GM10266 (cell line): ENCODE measurements around the gene MFRP.
"Not testable (repeated sequence)": the region's sequence is repeated elsewhere in the genome, so short reads cannot be mapped to it uniquely, and the experiment has no call there.

Source experiments
- DNase-seq: peaks from one replicate; pipeline ENCODE4 v3.0.0; 2012; ENCODE audit errors: extremely low spot score
- CTCF ChIP-seq: IDR thresholded peaks from 2 replicates; pipeline ENCODE4 v1.5.1; 2012; ENCODE audit warnings: mild to moderate bottlenecking, low read depth; ENCODE audit not compliant: control insufficient read depth, insufficient read depth; ENCODE audit errors: missing control alignments

The MFRP gene

GRCh38 chr11:119346605-119347004 lies at the start of gene MFRP:
MFRP (minus strand) TSS chr11:119346705; CDS start chr11:119346513, 192 bp downstream.
- no peak for TF ChIP-seq CTCF
- DNase-seq = no peak

DNA sequence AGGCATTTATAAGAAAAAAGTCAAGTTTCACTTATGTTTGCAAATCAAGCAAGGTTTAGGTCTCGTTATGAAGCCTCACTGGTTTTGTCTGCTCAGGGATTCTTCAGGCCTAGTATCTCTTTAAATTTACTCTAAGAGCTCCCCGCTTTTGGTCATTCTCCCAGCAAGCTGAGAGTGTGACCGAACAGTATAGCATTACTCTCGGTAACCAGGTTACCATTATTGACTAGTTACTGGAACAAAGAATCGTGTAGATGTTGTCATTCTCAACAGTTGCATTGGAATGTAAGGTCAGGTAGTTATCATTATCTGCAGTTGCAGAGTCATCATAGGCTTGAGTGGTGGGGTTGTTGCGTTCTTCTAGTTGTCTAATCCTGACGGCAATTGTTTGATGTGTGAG lies 44.8 kb upstream of the MFRP start:
- DNase-seq = no peak
- TF ChIP-seq CTCF = no peak

DNA sequence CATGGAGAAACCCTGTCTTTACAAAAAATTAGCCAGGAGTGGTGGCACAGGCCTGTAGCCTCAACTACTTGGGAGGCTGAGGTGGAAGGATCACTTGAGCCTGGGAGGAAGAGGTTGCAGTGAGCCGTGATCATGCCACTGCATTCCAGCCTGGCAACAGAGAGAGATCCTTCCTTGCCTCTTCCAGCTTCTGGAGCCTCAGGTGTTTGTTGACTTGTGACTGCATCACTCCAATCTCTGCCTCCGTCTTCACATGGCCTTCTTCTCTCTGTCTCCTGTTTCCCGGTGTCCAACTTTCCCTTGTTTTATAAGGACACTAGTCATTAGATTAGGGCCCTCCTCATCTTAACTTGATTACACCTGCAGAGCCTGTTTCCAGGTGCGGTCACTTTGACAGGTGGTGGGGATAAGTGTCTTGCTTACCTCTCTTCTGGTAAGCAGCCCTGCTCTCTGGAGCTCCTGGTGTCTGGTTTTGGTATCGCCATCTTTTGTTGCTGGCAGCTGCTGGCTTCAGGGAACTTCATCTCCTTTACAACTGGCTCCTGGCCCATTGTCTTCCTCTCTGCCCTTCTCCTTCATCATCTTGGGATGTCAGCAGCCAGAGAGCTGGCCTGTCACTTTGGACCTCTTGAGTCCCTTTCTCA lies 43.2 kb upstream of the MFRP start:
- DNase-seq = peak; percentile 32
- no peak for TF ChIP-seq CTCF

GRCh38 chr11:119388103-119388502 lies 41.6 kb upstream of the MFRP start:
- TF ChIP-seq CTCF = no peak
- DNase-seq = peak; percentile 5

DNA sequence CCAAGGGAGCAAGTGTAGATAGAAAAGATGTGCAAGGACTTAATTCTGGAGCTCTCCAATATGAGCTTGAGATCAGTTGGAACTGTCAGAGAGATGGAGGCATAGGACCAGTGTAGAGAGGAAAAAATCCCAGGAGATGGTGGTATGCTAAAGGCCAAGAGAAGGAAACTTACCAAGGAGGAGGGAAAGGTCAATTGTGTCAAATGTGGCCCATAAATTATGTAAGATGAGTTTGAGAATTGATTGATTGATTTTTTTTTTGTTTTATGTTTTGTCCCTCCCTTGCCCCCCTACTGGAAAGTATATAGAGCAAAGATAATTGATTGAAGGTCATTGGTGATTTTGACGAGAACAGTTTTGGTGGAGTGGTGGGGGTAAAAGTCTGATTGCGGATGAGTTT lies 37.8 kb upstream of the MFRP start:
- no peak for TF ChIP-seq CTCF
- peak; percentile 3 for DNase-seq

DNA sequence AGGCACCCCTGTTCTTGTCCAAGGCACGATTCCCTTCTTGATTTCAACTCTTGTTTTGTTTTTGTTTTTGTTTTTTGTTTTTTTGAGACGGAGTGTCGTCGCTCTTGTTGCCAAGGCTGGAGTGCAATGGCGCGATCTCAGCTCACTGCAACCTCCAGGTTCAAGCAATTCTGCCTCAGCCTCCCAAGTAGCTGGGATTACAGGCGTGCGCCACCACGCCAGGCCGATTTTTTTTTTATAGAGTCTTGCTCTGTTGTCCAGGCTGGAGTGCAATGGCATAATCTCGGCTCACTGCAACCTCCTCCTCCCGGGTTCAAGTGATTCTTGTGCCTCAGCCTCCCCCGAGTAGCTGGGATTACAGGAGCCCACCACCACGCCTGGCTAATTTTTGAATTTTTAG lies 36.0 kb upstream of the MFRP start:
- not testable (repeated sequence) for DNase-seq

GRCh38 chr11:119382101-119382500 lies 35.6 kb upstream of the MFRP start:
- DNase-seq = peak; percentile 2
- no peak for TF ChIP-seq CTCF
